HEK293T (cell line): ENCODE data around the gene FYB1.
"Not testable (repeated sequence)": the region's sequence is repeated elsewhere in the genome, so short reads cannot be mapped to it uniquely, and the experiment has no call there.

Experiments used
- CTCF ChIA-PET: fragments of 350-600 bp; formaldehyde crosslinking; extraction: SDS; loops from one replicate; lab custom pipeline; 2021; ENCODE audit warnings: antibody characterized with exemption, inconsistent platforms; lab: Yijun Ruan, JAX
- POLR2A ChIA-PET: fragments of 350-600 bp; formaldehyde crosslinking; extraction: SDS; loops from one replicate; lab custom pipeline; 2020; ENCODE audit warnings: antibody characterized with exemption, inconsistent platforms; lab: Yijun Ruan, JAX
- DNase-seq: peaks from one replicate; pipeline ENCODE4 v3.0.0; 2012; ENCODE audit warnings: mixed read lengths; ENCODE audit errors: extremely low spot score
- ARNT ChIP-seq: fragments of 450-650 bp; IDR thresholded peaks from 2 replicates; pipeline ENCODE4 v1.6.1; 2017; ENCODE audit warnings: mild to moderate bottlenecking
- BHLHE40 ChIP-seq: fragments of 450-650 bp; IDR thresholded peaks from 2 replicates; pipeline ENCODE4 v1.6.1; 2016; ENCODE audit warnings: mild to moderate bottlenecking, moderate library complexity, borderline replicate concordance
- CTBP1 ChIP-seq: fragments of 450-650 bp; IDR thresholded peaks from 2 replicates; pipeline ENCODE4 v1.6.1; 2016; ENCODE audit warnings: borderline replicate concordance
- ELF4 ChIP-seq: fragments of 450-650 bp; IDR thresholded peaks from 2 replicates; pipeline ENCODE4 v1.6.1; 2017; ENCODE audit warnings: antibody characterized with exemption
- FOXA1 ChIP-seq: fragments of 450-650 bp; IDR thresholded peaks from 2 replicates; pipeline ENCODE4 v1.6.1; 2016; ENCODE audit warnings: mild to moderate bottlenecking
- FOXK2 ChIP-seq: fragments of 450-650 bp; IDR thresholded peaks from 2 replicates; pipeline ENCODE4 v1.6.1; 2016; ENCODE audit warnings: mild to moderate bottlenecking
- FOXM1 ChIP-seq: fragments of 450-650 bp; IDR thresholded peaks from 2 replicates; pipeline ENCODE4 v1.6.1; 2017; ENCODE audit warnings: mild to moderate bottlenecking, borderline replicate concordance
- HDGF ChIP-seq: fragments of 450-650 bp; IDR thresholded peaks from 2 replicates; pipeline ENCODE4 v1.6.1; 2017; ENCODE audit warnings: antibody characterized with exemption, borderline replicate concordance
- L3MBTL2 ChIP-seq: fragments of 450-650 bp; conservative IDR thresholded peaks from 2 replicates; pipeline ENCODE4 v1.6.1; 2016; ENCODE audit warnings: mild to moderate bottlenecking
- LEF1 ChIP-seq: fragments of 450-650 bp; IDR thresholded peaks from 2 replicates; pipeline ENCODE4 v1.6.1; 2017; ENCODE audit warnings: mild to moderate bottlenecking, borderline replicate concordance
- NFRKB ChIP-seq: fragments of 450-650 bp; IDR thresholded peaks from 2 replicates; pipeline ENCODE4 v1.6.1; 2016; ENCODE audit warnings: mild to moderate bottlenecking, moderate library complexity
- SP1 ChIP-seq: fragments of 450-650 bp; IDR thresholded peaks from 2 replicates; pipeline ENCODE4 v1.6.1; 2017
- SUZ12 ChIP-seq: fragments of 450-650 bp; IDR thresholded peaks from 2 replicates; pipeline ENCODE4 v1.6.1; 2016; ENCODE audit warnings: mild to moderate bottlenecking
- TARDBP ChIP-seq: fragments of 450-650 bp; IDR thresholded peaks from 2 replicates; pipeline ENCODE4 v1.6.1; 2016
- ZNF384 ChIP-seq: fragments of 450-650 bp; IDR thresholded peaks from 2 replicates; pipeline ENCODE4 v1.6.1; 2016
- TF ChIP-seq, protein P1 (sequence below): fragments of 450-650 bp; IDR thresholded peaks from 2 replicates; pipeline ENCODE4 v1.6.1; 2016

The FYB1 gene

DNA sequence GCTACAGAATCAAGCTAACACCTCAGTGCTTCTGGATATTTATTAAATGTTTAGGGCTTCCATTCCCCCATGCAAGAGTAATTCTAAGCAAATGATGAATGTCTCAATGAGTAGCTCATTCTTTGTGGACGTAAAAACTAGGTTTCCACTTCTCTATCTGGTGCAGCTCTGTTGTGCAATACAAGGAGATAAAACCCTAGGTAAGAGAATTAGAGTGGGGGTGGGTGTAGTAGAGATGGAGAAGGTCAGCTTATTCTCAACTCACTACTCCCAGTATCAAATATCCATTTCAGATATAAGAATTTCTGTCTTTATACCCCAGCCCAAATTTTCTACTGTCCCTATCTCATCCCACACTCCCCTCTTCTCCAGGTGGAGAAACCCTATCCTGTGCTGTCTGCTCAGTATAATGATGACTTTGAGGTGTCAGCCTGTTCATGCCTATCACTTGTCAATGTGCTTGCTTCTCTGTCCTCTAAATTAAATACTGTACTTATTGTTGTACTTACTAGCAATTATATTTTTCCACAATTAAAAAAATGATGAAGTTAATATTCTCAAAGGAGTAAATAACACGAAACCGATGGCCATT lies 4.3 kb upstream of the FYB1 start:
- POLR2A ChIA-PET: no interaction called here
- DNase-seq: no peak
- CTCF ChIA-PET: no interaction called here
- TF ChIP-seq BHLHE40: no peak
- TF ChIP-seq TARDBP: no peak
- TF ChIP-seq NFRKB: no peak
- TF ChIP-seq FOXM1: no peak
- TF ChIP-seq SUZ12: no peak
- TF ChIP-seq FOXA1: no peak
- TF ChIP-seq L3MBTL2: no peak
- no peak for TF ChIP-seq SP1
- TF ChIP-seq FOXK2: no peak
- no peak for TF ChIP-seq ELF4
- TF ChIP-seq, protein P1, sequence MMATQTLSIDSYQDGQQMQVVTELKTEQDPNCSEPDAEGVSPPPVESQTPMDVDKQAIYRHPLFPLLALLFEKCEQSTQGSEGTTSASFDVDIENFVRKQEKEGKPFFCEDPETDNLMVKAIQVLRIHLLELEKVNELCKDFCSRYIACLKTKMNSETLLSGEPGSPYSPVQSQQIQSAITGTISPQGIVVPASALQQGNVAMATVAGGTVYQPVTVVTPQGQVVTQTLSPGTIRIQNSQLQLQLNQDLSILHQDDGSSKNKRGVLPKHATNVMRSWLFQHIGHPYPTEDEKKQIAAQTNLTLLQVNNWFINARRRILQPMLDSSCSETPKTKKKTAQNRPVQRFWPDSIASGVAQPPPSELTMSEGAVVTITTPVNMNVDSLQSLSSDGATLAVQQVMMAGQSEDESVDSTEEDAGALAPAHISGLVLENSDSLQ: no peak
- TF ChIP-seq ARNT: no peak
- TF ChIP-seq LEF1: no peak
- no peak for TF ChIP-seq ZNF384
- no peak for TF ChIP-seq HDGF
- no peak for TF ChIP-seq CTBP1

DNA sequence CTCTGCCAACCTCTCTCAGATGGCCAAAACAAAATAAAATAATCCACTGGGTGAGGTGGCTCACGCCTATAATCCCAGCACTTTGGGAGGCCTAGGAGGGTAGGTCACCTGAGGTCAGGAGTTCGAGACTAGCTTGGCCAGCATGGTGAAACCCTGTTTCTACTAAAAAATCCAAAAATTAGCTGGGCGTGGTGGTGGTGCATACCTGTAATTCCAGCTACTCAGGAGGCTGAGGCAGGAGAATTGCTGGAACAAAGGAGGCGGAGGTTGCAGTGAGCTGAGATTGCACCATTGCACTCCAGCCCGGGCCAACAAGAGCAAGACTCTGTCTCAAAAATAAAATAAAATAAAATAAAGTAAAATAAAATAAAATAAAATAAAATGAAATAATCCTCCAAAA lies 2.3 kb upstream of the FYB1 start:
- POLR2A ChIA-PET, DNase-seq: not testable (repeated sequence)
- CTCF ChIA-PET: interaction anchor here (1.0 kb wide), 1 partner anchor 154 kb away, joined by 3 read pairs; no protein-coding TSS in a partner anchor

DNA sequence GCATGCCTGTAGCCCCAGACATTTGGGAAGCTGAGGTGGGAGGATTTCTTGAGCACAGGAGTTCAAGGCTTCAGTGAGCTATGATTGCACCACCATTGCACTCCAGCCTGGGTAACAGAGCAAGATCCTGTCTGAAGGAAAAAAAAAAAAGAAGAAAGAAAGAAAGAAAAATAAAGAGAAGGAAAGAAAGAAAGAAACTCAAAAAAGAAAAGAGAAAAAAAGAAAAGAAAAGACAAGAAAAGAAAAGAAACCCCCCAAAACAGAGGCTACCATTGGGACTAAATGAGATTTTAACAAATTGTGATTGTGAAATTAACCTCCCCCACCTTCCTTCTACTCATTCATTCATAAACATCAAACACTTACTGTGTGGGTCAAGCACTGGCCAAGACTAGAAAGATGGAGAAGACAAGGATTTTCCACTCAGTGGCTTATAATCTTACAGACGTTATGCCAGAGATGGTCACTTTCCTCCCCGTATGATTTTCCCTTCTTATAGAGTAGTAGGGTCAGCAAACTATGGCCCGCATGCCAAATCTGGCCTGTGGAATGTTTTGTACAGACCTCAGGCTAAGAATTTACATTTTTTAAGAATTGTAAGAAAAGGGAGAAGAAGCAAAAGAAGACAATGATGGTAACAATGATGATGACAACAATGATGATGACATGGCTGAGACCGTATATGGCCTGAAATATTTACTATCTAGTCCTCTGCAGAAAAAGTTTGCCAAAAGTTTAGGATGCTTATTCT lies 1.1 kb upstream of the FYB1 start:
- ChIA-PET POLR2A (no interaction called here), CTCF (no interaction called here)
- TF ChIP-seq L3MBTL2: no peak
- TF ChIP-seq FOXM1: no peak
- TF ChIP-seq TARDBP: no peak
- TF ChIP-seq SP1: no peak
- no peak for TF ChIP-seq FOXA1
- TF ChIP-seq NFRKB: no peak
- TF ChIP-seq SUZ12: no peak
- no peak for TF ChIP-seq ZNF384
- TF ChIP-seq, protein P1: no peak
- no peak for TF ChIP-seq ARNT
- no peak for TF ChIP-seq CTBP1
- TF ChIP-seq FOXK2: no peak
- TF ChIP-seq ELF4: no peak
- no peak for TF ChIP-seq HDGF
- TF ChIP-seq LEF1: no peak
- no peak for DNase-seq

DNA sequence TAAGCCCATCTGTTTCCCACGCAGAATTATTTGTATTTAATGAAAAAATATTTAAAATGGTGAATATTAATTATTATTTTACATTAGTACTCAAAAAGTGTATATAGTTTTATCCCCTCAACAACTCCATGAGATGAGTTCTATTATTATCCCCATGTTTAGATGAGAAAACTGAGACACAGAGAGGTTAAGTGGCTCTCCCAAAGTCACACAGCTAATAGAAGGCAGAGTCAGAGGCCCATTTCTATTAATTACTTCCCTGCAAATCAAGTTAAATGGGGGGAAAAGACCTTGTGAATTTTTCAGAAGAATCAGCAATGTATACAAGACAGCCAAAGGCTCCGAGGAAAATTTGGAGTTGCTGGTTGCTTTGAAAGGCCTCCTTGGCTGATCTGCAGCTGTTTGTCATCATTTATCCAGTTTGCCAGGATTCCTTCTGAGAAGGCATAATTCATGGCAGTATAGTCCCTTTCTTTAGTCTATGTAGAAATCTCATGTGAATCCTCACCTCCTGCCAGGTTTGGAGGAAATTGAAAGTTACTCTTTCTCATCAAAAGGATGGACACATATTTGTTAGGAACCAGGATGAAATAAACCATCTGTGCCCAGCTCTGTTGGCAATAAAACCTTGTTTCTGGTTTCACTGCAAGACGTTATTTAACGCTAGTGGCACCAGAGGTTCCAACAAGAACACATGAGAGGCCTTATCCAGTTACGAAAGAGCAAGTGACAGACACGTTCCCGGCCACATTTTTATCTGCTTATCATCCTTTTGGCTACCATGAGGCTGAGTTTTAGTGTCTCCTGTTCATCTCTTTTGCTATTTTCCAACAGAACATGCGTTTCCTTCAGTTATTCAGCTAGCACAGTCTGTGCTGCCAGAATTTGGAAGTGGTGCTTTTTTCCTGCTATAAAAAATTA lies 621 bp downstream of the FYB1 start:
- no peak for DNase-seq
- ChIA-PET POLR2A (no interaction called here), CTCF (interaction anchor here (0.7 to 2.1 kb wide), 11 partner anchors 8 to 329 kb away, joined by 4 to 15 read pairs (median 5); no protein-coding TSS in a partner anchor)
- TF ChIP-seq FOXK2 (no peak), FOXA1 (no peak), HDGF (no peak), FOXM1 (no peak), ZNF384 (no peak)

DNA sequence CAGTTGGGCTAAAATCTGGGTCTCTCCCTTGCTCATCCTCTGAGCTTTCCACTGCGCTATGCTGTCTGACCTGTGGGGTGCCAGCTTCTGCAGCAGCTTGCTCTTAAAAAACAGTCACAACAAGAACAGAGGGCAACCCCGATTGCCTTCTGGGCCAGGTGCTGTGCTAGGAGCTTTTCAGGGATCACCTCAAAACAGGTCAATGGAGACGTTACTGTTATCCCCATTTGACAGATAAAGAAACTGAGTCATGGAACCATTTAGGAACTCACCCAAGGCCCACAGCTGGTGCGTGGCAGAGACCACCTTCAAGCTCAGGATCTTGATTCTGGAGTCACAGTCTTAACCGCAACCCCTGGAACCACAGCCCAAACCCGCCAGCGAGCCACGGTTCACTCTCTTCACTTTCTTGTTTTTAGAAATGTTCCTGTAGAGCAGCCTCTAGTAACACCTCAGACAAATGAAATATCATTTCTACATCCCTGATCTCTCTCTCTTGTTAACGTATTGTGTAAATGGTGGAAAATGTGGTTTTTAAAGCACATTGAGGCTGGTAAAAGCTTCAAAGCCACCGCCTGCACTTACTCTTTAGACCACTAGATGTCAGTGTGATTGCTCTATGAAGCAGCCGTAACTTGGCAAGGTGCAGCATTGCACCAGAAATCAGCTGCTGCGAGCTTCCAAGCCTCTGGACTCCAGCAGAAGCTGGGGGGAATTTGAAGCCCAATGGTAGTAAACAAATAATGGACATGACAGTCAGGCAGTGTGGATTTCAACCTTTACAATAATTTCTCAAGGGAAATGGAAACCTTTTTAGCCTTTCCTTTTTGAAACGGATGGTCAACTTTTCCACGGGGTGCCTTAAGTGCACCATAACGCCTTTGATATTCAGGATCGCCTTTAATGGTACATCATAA lies 1.7 kb downstream of the FYB1 start:
- peak; percentile 75 for DNase-seq
- no peak for TF ChIP-seq CTBP1
- POLR2A ChIA-PET: no interaction called here
- CTCF ChIA-PET: interaction anchor here (0.5 to 2.1 kb wide), 20 partner anchors 9 to 797 kb away, joined by 3 to 15 read pairs (median 4); no protein-coding TSS in a partner anchor

DNA sequence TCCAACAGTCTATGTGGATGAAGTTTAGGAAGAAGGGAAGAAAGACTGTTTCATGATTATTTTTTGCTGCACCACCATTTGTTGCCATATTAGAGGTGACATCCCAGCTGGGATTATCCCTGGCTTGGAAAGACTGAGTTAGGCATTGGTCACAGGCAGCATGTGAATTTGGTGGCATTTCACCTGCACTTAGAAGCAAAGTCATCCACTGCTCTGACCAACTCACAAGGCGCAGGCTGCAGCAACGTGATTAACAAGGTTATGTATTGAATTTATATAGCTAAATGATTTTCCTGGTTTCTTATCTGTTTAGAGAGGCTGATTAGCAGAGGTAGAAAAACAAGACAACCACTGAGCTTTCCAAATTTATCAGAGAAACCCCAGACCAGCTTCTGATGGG lies 2.7 kb downstream of the FYB1 start:
- TF ChIP-seq L3MBTL2 (no peak), LEF1 (no peak), SP1 (no peak), NFRKB (no peak), TARDBP (no peak)
- TF ChIP-seq, protein P1: no peak
- POLR2A ChIA-PET: no interaction called here

More for the DNA sequence above, 2.7 kb downstream of the FYB1 start:
- no peak for DNase-seq
- CTCF ChIA-PET: interaction anchor here (0.7 to 2.1 kb wide), 5 partner anchors 13 to 354 kb away, joined by 3 to 9 read pairs (median 3); no protein-coding TSS in a partner anchor
